Stimulated activated CD4-positive, alpha-beta T cell treated with anti-CD3 and anti-CD28 coated beads, Interleukin-1b, Interleukin-23, amount 100 ng/mL, for 1 hour (primary cell): ENCODE measurements around the gene HELT.
"Not testable (repeated sequence)": the region's sequence is repeated elsewhere in the genome, so short reads cannot be mapped to it uniquely, and the experiment has no call there.

Experiments
- DNase-seq, 2 donors: peaks; one replicate each; pipeline ENCODE4 v3.0.0-alpha.2; 2020; ENCODE audit warnings: low read depth in 2 of 2

HELT gene, protein sequence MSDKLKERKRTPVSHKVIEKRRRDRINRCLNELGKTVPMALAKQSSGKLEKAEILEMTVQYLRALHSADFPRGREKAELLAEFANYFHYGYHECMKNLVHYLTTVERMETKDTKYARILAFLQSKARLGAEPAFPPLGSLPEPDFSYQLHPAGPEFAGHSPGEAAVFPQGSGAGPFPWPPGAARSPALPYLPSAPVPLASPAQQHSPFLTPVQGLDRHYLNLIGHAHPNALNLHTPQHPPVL

DNA sequence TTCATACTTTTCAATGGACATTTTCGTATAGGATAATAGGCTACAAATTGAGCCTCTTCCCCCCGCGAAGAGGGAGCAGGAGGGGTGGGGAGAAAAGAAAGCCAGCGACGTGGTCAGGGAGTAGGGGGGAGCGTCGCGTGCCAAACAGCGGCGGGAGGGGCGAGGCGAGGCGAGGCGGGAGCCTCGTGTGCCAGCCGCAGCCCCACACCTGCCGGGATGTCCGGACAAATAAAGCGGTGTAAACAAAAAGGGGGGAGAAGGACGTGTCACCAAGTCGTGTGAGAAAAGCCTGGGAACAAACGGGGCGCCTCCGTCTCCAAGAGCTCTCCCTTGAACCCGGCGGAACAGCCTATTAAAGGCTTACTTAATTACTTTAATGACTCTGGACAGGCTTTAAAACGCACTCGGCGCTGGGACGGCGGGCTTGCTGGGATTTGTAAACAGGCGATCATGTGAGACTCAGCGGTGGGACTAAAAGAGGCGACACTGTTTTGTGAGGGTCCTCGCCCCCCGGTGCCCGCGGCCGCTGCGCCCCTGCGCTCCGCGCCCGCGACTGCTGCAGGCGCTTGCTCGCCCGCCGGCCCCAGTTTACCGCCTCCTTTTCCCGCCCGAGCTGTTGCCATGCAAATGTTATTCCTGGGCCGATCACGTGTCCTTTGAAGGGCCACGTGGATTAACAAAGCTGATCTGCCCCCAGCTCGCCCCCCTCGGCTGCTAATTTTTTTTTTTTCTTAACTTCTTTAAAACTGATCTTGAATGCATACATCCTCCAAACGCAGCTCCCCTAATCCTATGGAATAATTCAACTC, at the start of gene HELT:
Gene HELT, plus strand, starts transcription at position 527 of the 809 bp plus-strand sequence. CDS start 439 bp downstream, outside the sequence.
- no peak for DNase-seq

DNA sequence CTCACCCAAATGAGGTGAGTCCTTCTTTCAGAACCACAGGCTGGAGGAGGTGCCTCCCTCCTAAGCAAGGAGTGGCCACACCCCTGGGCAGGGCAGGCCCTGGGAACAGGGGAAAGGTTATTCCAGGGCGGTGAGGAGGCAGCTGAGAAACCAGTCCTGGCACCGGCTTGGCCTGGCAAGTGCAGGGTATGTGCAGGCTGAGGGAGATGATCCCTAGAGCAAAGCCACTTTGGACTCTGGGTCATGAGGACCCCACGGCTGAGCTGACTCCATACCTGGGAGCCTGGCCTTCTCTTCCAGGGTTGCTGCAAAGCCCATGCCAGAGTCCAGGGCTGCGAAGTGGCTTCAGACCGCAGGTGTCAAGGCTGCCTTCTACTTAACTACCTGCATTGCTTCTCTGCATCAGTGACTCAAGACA, 49.5 kb upstream of the HELT start:
- no peak for DNase-seq

DNA sequence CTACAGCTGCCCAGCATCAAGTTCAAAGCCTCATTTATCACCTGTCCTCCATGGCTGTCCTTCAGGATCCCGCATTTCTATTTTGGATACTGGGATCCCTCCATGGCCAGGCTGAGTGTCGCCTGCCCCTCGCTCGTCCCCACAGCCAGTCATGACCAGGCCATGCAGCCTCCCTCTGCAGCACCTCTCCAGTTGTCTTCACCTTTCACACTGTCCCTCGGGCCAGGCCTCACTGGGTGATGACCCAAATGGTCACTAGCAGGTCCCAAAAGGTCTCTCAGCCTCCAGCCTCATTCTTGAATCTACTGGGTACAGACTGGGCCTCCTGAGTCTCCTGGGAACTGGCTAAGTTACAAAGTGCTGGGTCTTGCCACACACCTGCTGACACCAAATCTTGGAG, 48.7 kb upstream of the HELT start:
- DNase-seq: no peak

DNA sequence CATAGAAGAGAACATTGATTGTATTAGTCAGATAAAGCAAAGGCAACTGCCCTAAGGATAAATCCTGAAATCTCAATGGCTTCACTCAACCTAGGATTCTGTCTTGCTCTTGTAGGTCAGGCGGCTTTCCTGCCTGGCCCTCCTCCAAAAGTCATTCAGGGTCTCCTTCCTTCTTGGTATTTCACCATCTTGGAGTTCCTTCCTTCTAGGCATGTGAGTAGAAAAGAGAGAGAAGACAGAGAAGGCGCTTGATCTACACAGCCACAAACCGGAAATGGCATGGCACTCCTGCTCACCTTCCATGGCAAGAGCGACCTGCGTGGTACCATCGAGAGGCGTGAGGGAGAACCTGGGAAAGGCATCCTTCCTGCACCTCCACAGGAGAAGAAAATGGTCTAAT, 45.3 kb upstream of the HELT start:
- DNase-seq: no peak

DNA sequence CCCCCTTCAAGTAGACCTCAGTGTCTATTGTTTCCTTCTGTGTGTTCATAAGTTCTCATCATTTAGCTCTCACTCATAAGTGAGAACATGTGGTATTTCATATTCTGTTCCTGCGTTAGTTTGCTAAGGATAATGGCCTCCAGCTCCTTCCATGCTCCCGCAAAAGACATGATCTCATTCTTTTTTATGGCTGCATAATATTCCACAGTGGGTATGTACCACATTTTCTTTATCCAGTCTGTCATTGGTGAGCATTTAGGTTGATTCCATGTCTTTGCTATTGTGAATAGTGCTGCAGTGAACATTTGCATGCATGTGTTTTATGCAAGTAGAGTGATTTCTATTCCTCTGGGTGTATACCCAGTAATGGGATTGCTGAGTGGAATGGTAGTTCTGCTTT, 41.9 kb upstream of the HELT start:
- DNase-seq: not testable (repeated sequence)

DNA sequence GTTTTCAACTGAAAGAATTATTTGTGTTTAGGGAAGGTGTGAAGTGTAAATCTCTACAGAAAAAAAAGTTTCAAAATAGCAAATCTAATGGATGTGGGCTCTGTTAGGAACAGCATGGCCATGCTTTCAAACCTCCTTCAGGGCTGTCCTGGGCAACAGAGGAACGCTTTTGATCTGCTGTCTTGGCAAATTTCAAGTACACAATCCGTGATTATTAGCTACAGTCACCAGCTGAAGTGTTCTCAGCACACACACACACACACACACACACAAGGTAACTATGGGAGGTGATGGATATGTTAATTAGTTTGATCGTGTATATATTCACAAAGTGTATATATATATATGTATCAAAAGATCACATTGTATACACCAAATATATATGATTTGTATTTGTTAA, 40.5 kb upstream of the HELT start:
- no peak for DNase-seq

DNA sequence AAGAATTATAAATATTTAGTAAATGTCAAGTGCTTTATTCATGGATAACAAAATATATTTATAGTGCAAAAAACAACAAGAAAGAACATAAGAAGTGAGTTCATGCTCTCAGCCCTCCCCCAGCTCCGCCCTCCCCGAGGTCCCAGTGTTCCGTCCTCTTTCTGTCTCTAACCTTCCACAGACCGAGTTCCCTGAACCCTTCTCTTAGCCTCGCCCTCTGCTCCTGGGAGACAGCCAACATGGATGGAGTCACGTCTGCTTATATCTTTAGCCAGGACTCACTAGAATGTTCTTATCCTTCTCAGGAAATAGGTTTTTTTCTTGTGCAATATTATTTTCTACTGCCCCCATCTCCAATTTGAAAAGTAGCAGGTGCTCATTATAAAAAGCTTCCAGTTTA, 40.1 kb upstream of the HELT start:
- DNase-seq: no peak

DNA sequence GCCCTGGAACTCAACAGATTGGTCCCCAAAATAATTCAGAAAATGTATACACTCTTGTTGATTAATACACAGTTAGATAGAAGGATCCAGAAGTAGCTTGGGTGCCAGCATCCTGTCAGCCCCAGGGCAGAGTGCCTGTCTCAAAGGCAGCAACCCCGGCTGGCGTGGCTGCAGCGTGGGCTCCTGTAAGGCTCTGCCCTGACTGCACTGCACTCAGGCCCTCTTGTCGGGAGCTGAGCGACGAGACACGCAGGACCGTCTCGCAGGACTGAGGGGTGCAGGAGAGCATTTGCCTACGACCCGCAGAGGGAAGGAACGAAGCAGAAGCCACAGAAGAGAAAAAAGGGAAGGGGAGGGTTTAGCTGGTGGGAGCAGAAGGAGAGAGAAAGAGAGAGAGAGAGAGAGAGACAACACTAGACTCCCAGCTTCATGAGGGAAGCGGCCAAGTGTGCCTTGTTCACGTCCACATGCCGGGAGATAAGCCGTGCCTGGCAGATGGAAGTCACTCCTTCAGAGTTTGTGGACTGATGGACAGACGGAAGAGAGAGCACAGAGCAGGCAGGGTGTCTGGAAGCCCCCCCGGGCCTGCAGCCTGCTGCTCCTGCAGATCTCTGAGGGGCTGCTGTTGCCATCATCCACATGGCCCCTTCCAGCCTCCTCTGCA, 38.7 kb upstream of the HELT start:
- DNase-seq: no peak

DNA sequence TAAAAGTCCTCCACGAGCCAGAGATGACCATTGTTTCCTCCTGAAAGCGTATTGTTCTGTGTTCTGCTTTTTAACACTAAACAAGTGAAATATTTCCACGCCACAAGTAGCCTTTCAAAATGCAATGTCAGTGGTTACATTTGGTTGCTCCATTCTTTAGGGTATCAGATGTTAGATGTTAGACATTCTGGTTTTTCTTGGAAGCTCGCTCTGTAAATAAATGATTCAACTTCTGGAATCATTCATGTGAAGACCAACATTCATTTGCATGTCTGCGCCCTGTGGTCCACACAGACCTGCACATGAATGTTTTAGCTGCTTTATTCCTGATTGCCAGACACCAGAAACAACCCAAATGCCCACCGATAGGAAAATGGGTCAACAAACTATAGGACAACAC, 38.0 kb upstream of the HELT start:
- DNase-seq: no peak

DNA sequence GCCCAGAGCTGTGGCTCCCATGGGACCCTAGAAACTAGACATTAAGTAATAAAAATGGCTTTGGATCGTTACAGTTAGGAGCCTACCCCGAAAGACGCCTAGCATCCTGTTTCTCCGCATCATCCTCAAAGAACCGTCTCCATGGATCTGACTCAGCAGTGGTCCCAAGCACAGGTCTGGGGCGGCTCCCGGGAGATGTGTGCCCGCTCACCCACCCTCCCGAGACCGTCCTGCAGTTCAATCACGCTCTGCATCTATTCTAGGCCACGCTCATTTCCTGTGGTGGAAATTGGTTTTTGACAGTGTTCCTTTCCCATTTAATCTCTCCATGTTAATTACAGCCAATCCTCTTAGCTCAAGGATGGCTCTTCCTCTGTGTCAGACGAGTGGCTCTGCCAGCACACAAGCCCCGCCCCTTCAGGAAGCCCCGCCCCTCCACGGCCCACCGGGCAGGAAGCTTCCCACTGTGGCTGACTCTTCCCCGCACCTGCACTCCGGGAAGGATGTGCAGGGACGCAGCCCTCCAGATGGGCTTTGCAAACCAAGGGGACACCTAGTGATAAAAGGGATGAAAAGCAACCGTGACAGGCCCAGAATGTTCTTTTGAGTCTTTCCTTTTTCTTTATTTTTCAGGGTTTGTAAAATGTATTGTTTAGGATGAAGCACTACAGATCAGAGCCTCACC, 34.5 kb upstream of the HELT start:
- peak; percentile 10 to 52 for DNase-seq

DNA sequence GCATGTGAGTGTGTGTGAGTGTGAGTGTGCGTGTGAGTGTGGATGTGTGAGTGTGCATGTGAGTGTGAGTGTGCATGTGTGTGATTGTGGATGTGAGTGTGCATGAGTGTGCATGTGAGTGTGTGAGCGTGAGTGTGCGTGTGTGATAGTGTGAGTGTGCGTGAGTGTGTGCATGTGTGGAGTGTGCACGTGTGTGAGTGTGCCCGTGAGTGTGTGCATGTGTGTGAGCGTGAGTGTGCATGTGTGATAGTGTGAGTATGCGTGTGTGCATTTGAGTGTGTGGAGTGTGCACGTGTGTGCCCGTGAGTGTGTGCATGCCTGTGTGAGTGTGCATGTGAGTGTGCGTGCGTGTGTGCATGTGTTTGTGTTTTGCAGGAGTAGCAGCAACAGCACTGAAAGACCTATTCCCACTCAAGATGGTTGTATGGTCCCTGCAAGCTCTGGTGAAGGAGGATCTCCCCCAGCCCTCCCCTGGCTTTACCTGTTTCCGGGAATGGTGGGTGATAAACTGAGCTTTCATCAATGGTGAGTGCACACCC, 30.7 kb upstream of the HELT start:
- no peak for DNase-seq

DNA sequence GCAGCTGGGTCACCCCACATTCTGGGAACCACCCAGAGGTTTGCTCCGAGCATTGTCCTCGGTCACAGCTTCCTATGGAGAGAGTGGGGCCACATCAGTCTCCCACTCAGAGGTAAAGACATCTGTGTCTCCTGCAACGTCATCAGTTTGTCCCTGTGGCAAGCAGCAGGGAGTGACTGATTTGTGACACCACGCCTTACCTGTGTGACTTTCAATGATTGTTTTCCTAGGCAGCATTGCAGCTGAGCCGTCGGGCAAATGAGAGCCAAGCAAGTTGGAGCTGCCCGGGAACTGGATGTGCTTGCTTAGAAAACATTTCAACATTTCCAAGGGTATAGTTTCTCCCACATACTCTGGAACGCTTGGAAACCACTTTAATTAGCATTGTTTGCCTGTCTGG, 29.7 kb upstream of the HELT start:
- no peak for DNase-seq

DNA sequence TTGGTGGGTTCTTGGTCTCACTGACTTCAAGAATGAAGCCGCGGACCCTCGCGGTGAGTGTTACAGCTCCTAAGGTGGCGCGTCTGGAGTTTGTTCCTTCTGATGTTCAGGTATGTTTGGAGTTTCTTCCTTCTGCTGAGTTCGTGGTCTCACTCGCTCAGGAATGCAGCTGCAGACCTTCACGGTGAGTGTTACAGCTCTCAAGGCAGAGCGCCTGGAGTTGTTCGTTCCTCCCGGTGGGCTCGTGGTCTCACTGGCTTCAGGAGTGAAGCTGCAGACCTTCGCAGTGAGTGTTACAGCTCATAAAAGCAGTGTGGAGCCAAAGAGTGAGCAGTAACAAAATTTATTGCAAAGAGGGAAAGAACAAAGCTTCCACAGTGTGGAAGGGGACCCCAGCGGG, 29.0 kb upstream of the HELT start:
- not testable (repeated sequence) for DNase-seq

DNA sequence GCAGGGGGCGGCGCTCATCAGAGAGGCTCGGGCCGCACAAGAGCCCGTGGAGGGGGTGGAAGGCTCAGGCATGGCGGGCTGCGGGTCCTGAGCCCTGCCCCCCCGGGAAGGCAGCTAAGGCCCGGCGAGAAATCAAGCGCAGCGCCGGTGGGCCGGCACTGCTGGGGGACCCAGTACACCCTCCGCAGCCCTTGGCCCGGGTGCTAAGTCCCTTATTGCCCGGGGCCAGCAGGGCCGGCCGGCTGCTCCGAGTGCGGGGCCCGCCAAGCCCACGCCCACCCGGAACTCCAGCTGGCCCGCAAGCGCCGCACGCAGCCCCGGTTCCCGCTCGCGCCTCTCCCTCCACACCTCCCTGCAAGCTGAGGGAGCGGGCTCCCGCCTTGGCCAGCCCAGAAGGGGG, 28.2 kb upstream of the HELT start:
- not testable (repeated sequence) for DNase-seq

DNA sequence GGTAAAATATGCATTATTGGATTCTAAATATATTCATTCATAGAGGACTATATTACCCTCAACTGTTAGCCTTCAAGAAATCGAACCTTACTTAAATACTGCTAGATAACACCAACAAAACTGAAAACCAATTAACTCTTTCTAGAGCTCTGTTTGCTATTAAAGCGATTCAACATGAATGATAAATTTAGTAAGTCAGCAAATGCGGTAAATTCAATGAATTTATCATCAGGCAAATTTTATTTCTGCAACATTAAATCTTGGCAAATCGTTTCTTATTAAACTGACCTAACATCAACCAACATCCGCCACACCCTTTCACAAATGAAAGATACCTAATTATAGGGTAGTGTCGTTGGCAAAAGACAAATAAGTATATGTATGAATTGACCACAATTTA, 26.4 kb upstream of the HELT start:
- no peak for DNase-seq

DNA sequence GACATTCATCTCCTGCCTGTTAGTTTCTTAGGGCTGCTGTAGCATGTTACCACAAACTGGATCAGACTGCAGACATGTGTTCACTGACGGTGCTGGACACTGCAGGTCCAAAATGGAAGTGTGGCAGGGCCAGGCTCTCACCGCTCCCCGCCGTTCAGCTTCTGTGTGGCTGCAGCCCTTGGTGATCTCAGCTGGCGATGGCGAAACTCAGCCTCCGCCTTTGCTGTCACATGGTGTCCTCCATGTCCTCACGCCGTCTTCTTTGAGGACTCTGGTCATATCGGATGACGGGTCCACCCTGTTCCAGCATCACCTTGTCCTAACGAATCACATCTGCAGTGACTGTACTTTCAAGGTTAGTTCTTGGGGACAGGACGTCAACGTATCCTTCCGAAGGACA, 25.9 kb upstream of the HELT start:
- DNase-seq: no peak

DNA sequence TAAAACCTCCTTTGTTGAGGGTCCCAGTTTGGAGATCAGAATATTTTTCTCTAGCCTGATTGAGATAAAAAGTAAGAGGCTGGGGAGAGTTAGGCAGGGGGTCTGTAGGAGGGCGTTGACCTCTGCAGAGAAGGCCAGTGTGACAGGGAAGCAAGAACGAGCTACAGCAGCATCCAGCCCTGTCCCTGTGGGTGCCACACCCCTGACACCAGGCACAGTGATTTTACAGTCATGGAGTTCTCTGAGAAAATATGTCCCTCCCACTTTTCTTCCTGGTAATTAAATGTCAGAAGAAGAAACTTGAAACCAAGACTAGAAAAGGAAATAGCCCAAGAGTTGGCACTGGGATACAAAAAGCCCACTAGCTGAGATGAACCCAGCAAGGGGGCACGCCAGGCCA, 25.0 kb upstream of the HELT start:
- no peak for DNase-seq

DNA sequence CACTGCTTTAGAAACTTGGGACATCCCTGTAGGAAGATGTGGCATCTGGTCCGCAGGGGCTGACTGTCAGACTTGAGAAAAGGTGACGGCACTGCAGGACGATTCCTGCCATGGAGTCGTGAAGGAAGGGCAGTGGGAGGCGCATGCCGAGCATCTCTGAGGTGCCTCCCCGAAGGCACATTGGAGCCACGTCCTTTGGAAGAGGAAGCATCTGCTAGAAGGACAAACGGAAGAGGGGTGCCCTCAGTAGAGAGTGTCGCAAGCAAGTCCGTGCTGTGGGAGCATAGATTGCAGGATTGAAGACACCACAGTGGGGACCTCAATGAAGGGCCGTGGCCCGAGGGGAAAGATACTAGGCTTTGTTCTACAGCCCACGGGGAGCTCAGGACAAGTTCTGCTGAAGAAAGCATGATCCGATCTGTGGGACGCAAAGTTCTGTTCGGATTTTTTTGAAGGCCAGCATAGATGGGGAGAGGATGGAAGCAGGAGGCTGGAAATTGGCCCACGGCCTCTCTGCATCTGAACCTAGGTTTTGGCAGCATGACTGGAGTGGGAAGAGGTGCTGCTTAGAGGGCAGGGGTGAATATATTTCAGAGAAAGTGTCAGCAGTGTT, 24.2 kb upstream of the HELT start:
- DNase-seq: no peak

DNA sequence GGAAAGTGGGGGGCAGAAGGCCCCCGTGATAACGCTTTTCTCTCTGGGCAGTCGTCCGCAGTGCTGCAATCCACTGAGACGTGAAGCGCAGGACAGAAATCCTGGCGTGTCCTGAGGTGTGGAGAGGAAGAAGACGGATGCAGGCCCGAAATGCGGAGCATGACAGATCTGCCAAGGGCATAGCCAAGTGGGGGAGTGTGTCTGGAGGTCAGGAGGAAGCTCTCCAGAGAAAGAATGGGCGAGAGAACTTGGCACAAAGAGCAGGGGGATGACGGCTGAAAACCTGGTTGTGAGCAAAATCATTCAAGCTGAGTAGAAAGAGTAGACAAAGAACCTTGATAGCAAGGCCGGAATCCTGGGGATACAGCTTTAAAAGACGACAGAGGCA, 23.7 kb upstream of the HELT start:
- DNase-seq: no peak

DNA sequence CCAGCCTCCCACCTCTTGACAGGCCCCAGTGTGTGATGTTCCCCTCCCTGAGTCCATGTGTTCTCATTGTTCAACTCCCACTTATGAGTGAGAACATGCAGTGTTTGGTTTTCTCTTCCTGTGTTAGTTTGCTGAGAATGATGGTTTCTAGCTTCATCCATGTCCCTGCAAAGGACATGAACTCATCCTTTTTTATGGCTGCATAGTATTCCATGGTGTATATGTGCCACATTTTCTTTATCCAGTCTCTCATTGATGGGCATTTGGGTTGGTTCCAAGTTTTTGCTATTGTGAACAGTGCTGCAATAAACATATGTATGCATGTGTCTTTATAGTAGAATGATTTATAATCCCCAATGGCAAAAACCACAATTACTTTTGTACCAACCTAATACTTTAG, 20.6 kb upstream of the HELT start:
- not testable (repeated sequence) for DNase-seq

DNA sequence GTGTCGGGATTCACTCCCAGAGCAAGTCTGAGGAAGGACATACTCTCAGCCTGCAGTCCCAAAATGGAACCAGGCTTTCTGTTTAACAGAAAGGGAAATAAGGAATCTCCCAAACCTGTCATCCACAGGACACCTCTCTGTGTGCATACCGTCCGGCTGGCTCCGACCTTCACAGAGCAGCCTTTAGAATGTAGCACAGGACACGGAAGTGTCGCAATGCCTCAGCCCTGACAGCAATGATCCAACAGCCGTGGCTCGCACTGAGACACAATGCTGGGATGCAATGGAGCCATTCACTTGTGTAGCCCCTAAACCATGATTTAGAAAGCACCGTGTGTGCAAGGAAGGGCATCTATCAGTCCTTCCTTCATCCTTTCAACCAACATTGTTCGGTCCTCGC, 15.5 kb upstream of the HELT start:
- no peak for DNase-seq
